Dermis lymphatic vessel endothelial cell (primary cell): ENCODE results near the gene ZKSCAN3. TPM values are rescaled to one million over a fixed set of nuclear protein-coding genes. Genes with fewer than 3 reads are reported as not detected.

Source experiments
- total RNA-seq: library from RNA; depleted of rRNA; stranded (reverse); fragments of >200 nt; gene quantifications from 2 replicates; pipeline ENCODE4 v1.2.1, GENCODE V29; 2014

Gene ZKSCAN3
- 2.2 and 6.3 TPM in 2 replicates for total RNA-seq

GRCh38 chr6:28349892-28350737, at the start of gene ZKSCAN3:
Gene ZKSCAN3 (plus strand): TSS chr6:28349947. CDS start chr6:28359587, 9,640 bp downstream.

DNA sequence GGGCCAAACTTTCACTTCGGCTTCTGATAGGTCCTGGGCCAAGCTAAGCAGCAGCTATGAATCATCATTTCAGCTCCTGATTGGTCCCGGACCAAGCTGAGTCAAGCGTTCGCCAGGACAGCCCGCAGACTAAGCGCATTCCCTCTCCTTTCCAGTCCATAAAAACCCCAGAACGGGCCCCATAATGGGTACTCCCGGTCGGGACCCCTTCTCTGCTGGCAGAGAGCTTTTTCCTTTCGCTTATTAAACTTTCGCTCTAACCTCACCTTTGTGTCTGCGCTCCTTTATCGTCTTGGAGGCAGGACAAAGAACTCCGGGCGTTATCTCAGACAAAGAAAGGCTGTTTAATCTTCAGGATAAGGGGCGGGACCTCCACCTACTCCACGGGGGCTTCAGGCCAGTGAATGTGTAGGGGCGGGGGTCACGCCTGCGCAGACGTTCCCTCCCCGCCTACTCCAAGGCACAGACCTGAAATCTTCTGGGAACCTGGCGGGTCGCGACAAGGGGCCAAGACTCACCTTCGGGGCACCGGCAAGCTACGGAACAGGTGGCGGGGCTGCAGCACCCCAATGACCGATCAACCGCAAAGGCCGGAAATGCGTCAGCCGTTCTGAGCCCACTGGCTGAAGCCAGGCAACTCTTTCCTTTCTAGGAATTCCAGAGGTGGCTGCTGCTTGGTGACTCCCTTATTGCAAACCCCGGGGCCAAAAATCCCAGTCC, 14.0 kb upstream of the ZKSCAN3 start, which contains the start of gene ZSCAN31:
TSS of gene ZSCAN31 (minus strand) at position 585 of the 720 bp plus-strand sequence. CDS start 6,465 bp downstream, outside the sequence.

GRCh38 chr6:28399350-28400121, 49.8 kb downstream of the ZKSCAN3 start, which contains the start of gene ZSCAN12:
Gene ZSCAN12 (minus strand): TSS chr6:28399747. CDS start chr6:28398405, 1,342 bp downstream.

Other genes with a start within 250 kb of the ZKSCAN3 start
- 13.4 and 17.2 TPM in 2 replicates for gene ZSCAN16, start 225.3 kb upstream of the ZKSCAN3 start, total RNA-seq
- 13.7 and 19.5 TPM in 2 replicates for gene ZKSCAN8, start 208.1 kb upstream of the ZKSCAN3 start, total RNA-seq
- gene ZSCAN9, start 124.7 kb upstream of the ZKSCAN3 start, total RNA-seq: 6.0 and 8.5 TPM in 2 replicates
- gene ZKSCAN4, start 97.7 kb upstream of the ZKSCAN3 start, total RNA-seq: 2.7 and 5.4 TPM in 2 replicates
- 0.26 and 0.43 TPM in 2 replicates for gene NKAPL, start 90.7 kb upstream of the ZKSCAN3 start, total RNA-seq
- 5.5 and 13.1 TPM in 2 replicates for gene ZSCAN26, start 82.8 kb upstream of the ZKSCAN3 start, total RNA-seq
- gene PGBD1, start 68.4 kb upstream of the ZKSCAN3 start, total RNA-seq: 3.5 and 5.8 TPM in 2 replicates
- 10.2 TPM in 2 replicates for gene ZSCAN31, start 13.8 kb upstream of the ZKSCAN3 start, total RNA-seq
- gene ZSCAN12, start 49.8 kb downstream of the ZKSCAN3 start, total RNA-seq: 3.7 and 5.1 TPM in 2 replicates
- gene ZSCAN23, start 93.5 kb downstream of the ZKSCAN3 start, total RNA-seq: 2.5 TPM in 1 of 2 replicates, not detected in the other
- not detected in 2 replicates for gene GPX6, start 165.8 kb downstream of the ZKSCAN3 start, total RNA-seq
- gene GPX5, start 175.9 kb downstream of the ZKSCAN3 start, total RNA-seq: not detected in 2 replicates